22Rv1 (cell line): ENCODE results near the gene TCF7L2.

Experiments
- H3K27ac ChIP-seq: fragments of 450-650 bp; 2 replicates; pipeline ENCODE4 v1.5.1; 2017
- ZFX ChIP-seq: fragments of 450-650 bp; IDR thresholded peaks from 2 replicates; pipeline ENCODE4 v1.6.1; 2017; ENCODE audit warnings: antibody characterized with exemption, borderline replicate concordance
- TF ChIP-seq, protein P1 (sequence below): fragments of 450-650 bp; IDR thresholded peaks from 2 replicates; pipeline ENCODE4 v1.5.1; 2017; ENCODE audit warnings: mild to moderate bottlenecking

Gene TCF7L2

DNA sequence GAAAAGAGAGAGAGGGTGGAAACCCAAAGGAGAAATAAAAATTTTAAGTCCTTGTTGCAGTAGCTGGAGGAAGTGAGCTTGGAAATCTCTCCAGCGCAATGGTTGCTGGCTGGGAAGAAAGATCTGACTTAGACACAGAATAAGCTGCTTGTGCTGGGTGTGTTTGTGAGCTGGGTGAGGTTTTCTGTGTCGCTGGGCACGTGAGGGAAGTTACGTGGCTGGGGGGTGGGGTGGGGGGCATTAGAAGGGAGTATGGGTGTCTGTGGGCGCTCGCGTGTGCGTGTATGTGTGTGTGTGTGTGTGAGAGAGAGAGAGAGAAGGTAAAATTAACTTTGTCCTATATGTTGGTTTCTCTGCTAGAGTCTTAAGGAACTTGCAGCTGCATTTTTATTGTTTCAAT is 11.6 kb downstream of the TCF7L2 start:
- no peak overlapping the region for H3K27ac ChIP-seq
- TF ChIP-seq, protein P1, sequence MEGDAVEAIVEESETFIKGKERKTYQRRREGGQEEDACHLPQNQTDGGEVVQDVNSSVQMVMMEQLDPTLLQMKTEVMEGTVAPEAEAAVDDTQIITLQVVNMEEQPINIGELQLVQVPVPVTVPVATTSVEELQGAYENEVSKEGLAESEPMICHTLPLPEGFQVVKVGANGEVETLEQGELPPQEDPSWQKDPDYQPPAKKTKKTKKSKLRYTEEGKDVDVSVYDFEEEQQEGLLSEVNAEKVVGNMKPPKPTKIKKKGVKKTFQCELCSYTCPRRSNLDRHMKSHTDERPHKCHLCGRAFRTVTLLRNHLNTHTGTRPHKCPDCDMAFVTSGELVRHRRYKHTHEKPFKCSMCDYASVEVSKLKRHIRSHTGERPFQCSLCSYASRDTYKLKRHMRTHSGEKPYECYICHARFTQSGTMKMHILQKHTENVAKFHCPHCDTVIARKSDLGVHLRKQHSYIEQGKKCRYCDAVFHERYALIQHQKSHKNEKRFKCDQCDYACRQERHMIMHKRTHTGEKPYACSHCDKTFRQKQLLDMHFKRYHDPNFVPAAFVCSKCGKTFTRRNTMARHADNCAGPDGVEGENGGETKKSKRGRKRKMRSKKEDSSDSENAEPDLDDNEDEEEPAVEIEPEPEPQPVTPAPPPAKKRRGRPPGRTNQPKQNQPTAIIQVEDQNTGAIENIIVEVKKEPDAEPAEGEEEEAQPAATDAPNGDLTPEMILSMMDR = no peak
- no peak for TF ChIP-seq ZFX

GRCh38 chr10:112962343-112962742 is 12.3 kb downstream of the TCF7L2 start:
- H3K27ac ChIP-seq = no peak overlapping the region
- TF ChIP-seq, protein P1 = no peak
- no peak for TF ChIP-seq ZFX

DNA sequence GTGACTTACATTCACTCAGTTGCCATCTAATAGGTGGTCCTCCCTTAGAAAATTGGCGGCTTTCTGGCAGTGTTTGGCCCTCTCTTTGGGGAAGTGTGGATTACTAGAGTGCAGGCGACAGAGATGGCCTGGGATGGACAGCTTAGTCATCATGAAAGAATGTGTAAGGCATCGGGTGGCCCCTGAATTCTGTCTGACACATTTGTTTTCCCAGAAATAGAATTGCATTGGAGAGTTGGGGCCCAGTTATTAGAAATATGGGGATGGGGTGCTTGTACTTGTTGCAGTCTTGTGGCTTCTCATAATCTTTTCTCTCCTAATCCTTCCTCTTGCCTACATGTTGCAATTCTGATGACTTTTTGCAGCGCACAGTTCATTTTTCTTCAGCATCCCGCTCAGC is 13.8 kb downstream of the TCF7L2 start:
- TF ChIP-seq, protein P1 = no peak
- TF ChIP-seq ZFX = no peak
- H3K27ac ChIP-seq = no peak overlapping the region

DNA sequence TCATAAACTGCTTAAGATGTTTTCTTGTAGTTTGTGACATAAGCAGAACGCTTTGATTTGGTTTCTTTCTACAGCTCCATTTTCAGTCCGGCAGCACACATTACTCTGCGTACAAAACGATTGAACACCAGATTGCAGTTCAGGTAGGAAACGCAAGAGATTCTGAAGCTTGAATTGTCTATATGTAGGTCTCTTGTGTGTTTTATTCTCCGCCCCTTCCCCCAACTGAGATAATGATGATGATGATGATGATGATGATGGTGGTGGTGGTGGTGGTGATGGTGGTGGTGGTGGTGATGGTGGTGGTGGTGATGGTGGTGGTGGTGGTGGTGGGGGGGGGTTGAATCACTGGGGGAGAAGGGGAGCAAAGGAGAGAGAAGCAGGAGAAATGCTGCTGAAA is 14.4 kb downstream of the TCF7L2 start:
- TF ChIP-seq ZFX = no peak
- TF ChIP-seq, protein P1 = no peak
- no peak overlapping the region for H3K27ac ChIP-seq

DNA sequence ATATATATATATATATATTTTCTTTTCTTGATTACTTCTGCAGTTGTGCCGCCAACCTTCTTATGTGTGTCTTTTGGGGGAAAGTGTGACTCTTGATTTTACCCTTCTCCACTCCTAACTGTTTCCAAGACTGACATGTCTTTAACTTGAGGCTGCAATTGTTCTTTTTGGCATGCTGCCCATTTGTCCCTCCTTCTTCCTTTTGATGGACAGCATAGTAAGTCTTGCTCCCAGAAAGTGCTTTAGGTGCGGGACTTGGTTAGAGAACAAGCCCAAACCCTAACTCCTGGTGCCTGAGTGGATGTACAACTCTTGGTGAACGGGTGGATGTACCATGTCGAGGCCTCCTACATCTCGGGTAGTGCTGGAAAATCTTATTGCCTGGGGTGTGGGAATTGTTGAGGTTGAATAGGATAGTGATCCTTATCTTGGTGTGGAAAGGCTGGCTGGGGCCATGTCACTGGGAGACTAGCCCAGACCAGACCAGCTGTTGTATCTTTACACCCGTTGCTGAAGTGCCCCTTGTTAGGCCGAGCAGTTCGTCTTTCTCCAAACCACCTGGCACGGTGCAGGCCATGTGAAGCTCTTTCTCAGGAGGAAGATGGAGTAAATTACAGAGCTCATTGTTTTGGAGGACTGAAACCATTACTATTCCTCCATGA is 16.3 kb downstream of the TCF7L2 start:
- H3K27ac ChIP-seq = no peak overlapping the region
- no peak for TF ChIP-seq ZFX
- TF ChIP-seq, protein P1 = no peak

DNA sequence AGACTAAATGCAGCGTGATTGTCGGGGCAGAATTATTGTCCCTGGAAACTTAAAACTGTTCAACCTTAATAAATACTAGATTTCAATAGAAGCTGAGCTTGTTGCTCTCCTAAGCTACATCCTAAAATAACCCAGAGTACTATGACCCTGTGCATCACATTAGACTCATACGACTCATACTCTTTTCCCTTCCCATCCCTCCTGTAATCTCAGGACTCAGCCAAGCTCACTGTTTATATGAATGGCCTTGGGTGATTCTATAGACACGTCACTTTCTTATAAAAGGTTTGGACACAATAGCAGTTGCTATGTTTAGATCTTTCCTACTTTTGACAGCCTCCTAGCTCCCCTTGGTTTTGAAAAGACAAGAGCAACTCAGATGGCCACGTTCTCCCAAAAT is 17.2 kb downstream of the TCF7L2 start:
- TF ChIP-seq, protein P1 = no peak
- no peak for TF ChIP-seq ZFX
- H3K27ac ChIP-seq = no peak overlapping the region

- no peak for TF ChIP-seq ZFX
- TF ChIP-seq, protein P1 = no peak
- H3K27ac ChIP-seq = no peak overlapping the region
Measured at GRCh38 chr10:112969131-112969530, 19.1 kb downstream of the TCF7L2 start.
